Fibroblast of skin of right quadriceps (primary cell): ENCODE measurements around the gene DZIP3.

ENCODE experiments used
- DNase-seq: peaks from one replicate; pipeline ENCODE4 v3.0.0-alpha.2; 2013

The DZIP3 gene

GRCh38 chr3:108713009-108713516 is 123.5 kb downstream of the DZIP3 start:
- DNase-seq: no peak

- no peak for DNase-seq
Observed at GRCh38 chr3:108713816-108714215, 124.3 kb downstream of the DZIP3 start.

- DNase-seq: no peak
Observed at GRCh38 chr3:108718454-108718853, 128.9 kb downstream of the DZIP3 start.

GRCh38 chr3:108719178-108719806 is 129.8 kb downstream of the DZIP3 start:
- DNase-seq: no peak

- no peak for DNase-seq
Observed at GRCh38 chr3:108722724-108723123, 133.2 kb downstream of the DZIP3 start.

- DNase-seq: no peak
Observed at GRCh38 chr3:108724101-108724500, 134.6 kb downstream of the DZIP3 start.

GRCh38 chr3:108728105-108728504 is 138.6 kb downstream of the DZIP3 start:
- no peak for DNase-seq

- no peak for DNase-seq
Observed at GRCh38 chr3:108728934-108729333, 139.4 kb downstream of the DZIP3 start.

- no peak for DNase-seq
Observed at GRCh38 chr3:108736821-108737220, 147.3 kb downstream of the DZIP3 start.

- no peak for DNase-seq
Observed at GRCh38 chr3:108742929-108743328, 153.4 kb downstream of the DZIP3 start.
